CD14-positive monocyte (primary cell): ENCODE results near the gene TBCK. TPM values are rescaled to one million over a fixed set of nuclear protein-coding genes. Genes with fewer than 3 reads are reported as not detected.

Source experiments
- DNase-seq, 3 donors: peaks; one replicate each; pipeline ENCODE4 v3.0.0-alpha.2; 2011 to 2022
- H2AFZ ChIP-seq: 2 replicates; pipeline ENCODE4 v1.6.0; 2012; ENCODE audit warnings: mild to moderate bottlenecking, low read depth, low read length, inconsistent platforms; ENCODE audit not compliant: insufficient read depth, poor library complexity, severe bottlenecking
- H3K27ac ChIP-seq, 2 donors: 1 replicate in 1 of 2; 2 replicates in 1 of 2; pipeline ENCODE4 v1.5.1; 2012 to 2013; ENCODE audit warnings: low read length in 2 of 2, control low read depth in 1 of 2, inconsistent platforms in 1 of 2, low read depth in 1 of 2, mild to moderate bottlenecking in 1 of 2
- H3K27me3 ChIP-seq, 2 donors: one replicate each; pipeline versions ENCODE4 v1.6.0 to v1.6.1; 2011 to 2013; ENCODE audit warnings: low read length in 2 of 2; ENCODE audit not compliant: control insufficient read depth in 2 of 2, insufficient read depth in 2 of 2
- H3K36me3 ChIP-seq, 2 donors: replicated peaks in 1 of 2; 1 replicate in 1 of 2; 2 replicates in 1 of 2; pipeline versions ENCODE4 v1.5.1 to v1.6.1; 2012 to 2013; ENCODE audit warnings: low read length in 2 of 2, control low read depth in 1 of 2, inconsistent platforms in 1 of 2, mild to moderate bottlenecking in 1 of 2; ENCODE audit not compliant: insufficient read depth in 2 of 2, control insufficient read depth in 1 of 2
- H3K4me1 ChIP-seq, 2 donors: 1 replicate in 1 of 2; 2 replicates in 1 of 2; pipeline versions ENCODE4 v1.5.1 to v1.6.1; 2012 to 2013; ENCODE audit warnings: low read length in 2 of 2, control low read depth in 1 of 2, inconsistent platforms in 1 of 2, mild to moderate bottlenecking in 1 of 2, moderate library complexity in 1 of 2; ENCODE audit not compliant: insufficient read depth in 2 of 2, control insufficient read depth in 1 of 2
- H3K4me2 ChIP-seq: replicated peaks from 2 replicates; pipeline ENCODE3; 2012; ENCODE audit warnings: low read length, moderate library complexity, mild to moderate bottlenecking; ENCODE audit not compliant: poor library complexity, severe bottlenecking; ENCODE audit errors: extremely low read depth
- H3K4me3 ChIP-seq, 3 experiments: fragments of 200-600 bp in 1 of 3; sonication (generic) in 1 of 3; replicated peaks in 1 of 3; 1 replicate in 2 of 3; 2 replicates in 1 of 3; pipeline ENCODE4 v1.5.1; 2011 to 2013; ENCODE audit warnings: low read length in 3 of 3, mild to moderate bottlenecking in 3 of 3, control low read depth in 2 of 3, low read depth in 2 of 3, inconsistent platforms in 1 of 3, moderate library complexity in 1 of 3
- H3K79me2 ChIP-seq: 2 replicates; pipeline ENCODE4 v1.6.0; 2012; ENCODE audit warnings: mild to moderate bottlenecking, control low read depth, inconsistent platforms, low read length, moderate library complexity; ENCODE audit not compliant: insufficient read depth
- H3K9ac ChIP-seq: 2 replicates; pipeline ENCODE4 v1.6.0; 2017; ENCODE audit warnings: low read length, mild to moderate bottlenecking; ENCODE audit not compliant: insufficient read depth, poor library complexity, severe bottlenecking
- H3K9me3 ChIP-seq, 2 donors: replicated peaks in 1 of 2; 1 replicate in 1 of 2; 2 replicates in 1 of 2; pipeline versions ENCODE4 v1.5.1 to v1.6.1; 2012 to 2013; ENCODE audit warnings: low read length in 2 of 2, control low read depth in 1 of 2; ENCODE audit not compliant: control insufficient read depth in 1 of 2, insufficient read depth in 1 of 2
- H4K20me1 ChIP-seq: 2 replicates; pipeline ENCODE4 v1.6.0; 2012; ENCODE audit warnings: mild to moderate bottlenecking, low read length, control low read depth, moderate library complexity; ENCODE audit not compliant: insufficient read depth
- H3K27ac Mint-ChIP-seq, 7 donors: one replicate each; pipeline ENCODE4 v1.8.0; 2020; ENCODE audit warnings: mild to moderate bottlenecking in 7 of 7, mixed read lengths in 7 of 7, moderate library complexity in 6 of 7, inconsistent platforms in 2 of 7
- H3K27me3 Mint-ChIP-seq, 3 donors: one replicate each; pipeline ENCODE4 v1.8.0; 2021 to 2022; ENCODE audit warnings: low read depth in 3 of 3, mild to moderate bottlenecking in 3 of 3, mixed read lengths in 3 of 3, moderate library complexity in 3 of 3, inconsistent platforms in 1 of 3
- H3K36me3 Mint-ChIP-seq, 2 donors: one replicate each; pipeline ENCODE4 v1.8.0; 2020; ENCODE audit warnings: mixed read lengths in 2 of 2, inconsistent platforms in 1 of 2, mild to moderate bottlenecking in 1 of 2
- H3K4me1 Mint-ChIP-seq: one replicate; pipeline ENCODE4 v1.8.0; 2020; ENCODE audit warnings: mild to moderate bottlenecking, mixed read lengths
- H3K4me3 Mint-ChIP-seq, 2 donors: one replicate each; pipeline ENCODE4 v1.8.0; 2020; ENCODE audit warnings: mild to moderate bottlenecking in 2 of 2, mixed read lengths in 2 of 2, moderate library complexity in 1 of 2
- H3K9me3 Mint-ChIP-seq, 7 donors: one replicate each; pipeline ENCODE4 v1.8.0; 2020 to 2022; ENCODE audit warnings: mixed read lengths in 7 of 7, mild to moderate bottlenecking in 6 of 7, moderate library complexity in 6 of 7, inconsistent platforms in 2 of 7
- WGBS: methylation state at CpG from one replicate; pipeline ENCODE4 v1.1.5; 2013; ENCODE audit warnings: missing lambda C conversion rate; ENCODE audit not compliant: insufficient coverage; 5-methylcytosine and 5-hydroxymethylcytosine counted together
- intact Hi-C, 2 donors: fragments of 100-400 bp; cut with micrococcal nuclease; formaldehyde crosslinking; loops; one replicate each; pipeline versions ENCODE4 v1.15.0 to v1.15.1; 2023
- polyA plus RNA-seq, 3 donors: library from polyadenylated mRNA; depleted of rRNA in 1 of 3; unstranded in 2 of 3; stranded (reverse) in 1 of 3; fragments of 300-500 nt in 2 of 3; fragments of >200 nt in 1 of 3; fragmentation: Illumina TruSeq in 2 of 3; gene quantifications; 1 replicate in 2 of 3; 2 replicates in 1 of 3; pipeline ENCODE4 v1.2.3, GENCODE V29; 2012 to 2021
- TF ChIP-seq, protein P1 (sequence below): fragments of 200-600 bp; IDR thresholded peaks from one replicate; pipeline ENCODE4 v1.8.0; 2022; ENCODE audit warnings: antibody characterized with exemption, mild to moderate bottlenecking

Gene TBCK
- polyA plus RNA-seq, 3 donors, result 8.0 to 14.0 (median 12.5) TPM

DNA sequence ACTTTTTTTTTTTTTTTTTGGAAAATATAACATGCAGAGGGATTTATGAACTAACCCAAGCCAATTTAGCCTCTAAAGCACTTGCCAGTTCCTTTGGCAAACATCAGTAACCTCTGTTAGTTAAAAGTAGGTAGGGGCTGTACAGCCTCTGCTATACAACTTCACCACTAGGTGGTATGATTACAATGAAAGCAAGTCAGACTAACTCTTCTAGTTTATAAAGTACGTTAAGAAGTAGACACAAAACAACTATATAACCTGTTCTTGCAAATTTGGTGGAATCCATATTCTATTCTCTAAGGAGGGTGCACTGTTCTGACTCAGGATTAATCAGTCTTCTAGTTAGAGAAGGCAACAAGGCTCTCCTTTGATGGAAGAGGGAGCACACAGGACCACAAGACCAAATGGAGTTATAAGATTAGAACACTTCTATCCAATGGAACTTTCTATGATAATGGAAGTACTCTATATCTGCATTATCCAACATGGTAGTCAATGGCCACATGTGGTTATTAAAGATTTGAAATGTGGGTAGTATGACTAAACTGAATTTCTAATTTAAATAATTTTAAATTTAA is 13.1 kb upstream of the TBCK start:
- Histone ChIP-seq H3K27me3 (no peaks in the 10 kb centered on the region), H3K9ac (no peak overlapping the region), H3K4me1 (no peaks in the 10 kb centered on the region), H3K9me3 (no peaks in the 10 kb centered on the region), H2AFZ (no peak overlapping the region), H3K4me2 (no peak overlapping the region), H4K20me1 (no peaks in the 10 kb centered on the region), H3K36me3 (peaks cover 86 to 93% of the 10 kb centered on the region in 2 donors), H3K4me3 (no peak overlapping the region), H3K79me2 (peaks cover 3% of the 10 kb centered on the region), H3K27ac (peak overlapping the region in 1 of 2 donors; percentile 2)
- no peaks in the 10 kb centered on the region for H3K9me3 Mint-ChIP-seq
- no CpG with 5 or more reads among the region's 1 CpG for WGBS
- peaks cover 64 to 68% of the 10 kb centered on the region in 2 donors for H3K36me3 Mint-ChIP-seq
- no peaks in the 10 kb centered on the region for H3K4me1 Mint-ChIP-seq
- H3K27me3 Mint-ChIP-seq, result no peaks in the 10 kb centered on the region
- intact Hi-C loops, result no loop called here
- TF ChIP-seq, protein P1, sequence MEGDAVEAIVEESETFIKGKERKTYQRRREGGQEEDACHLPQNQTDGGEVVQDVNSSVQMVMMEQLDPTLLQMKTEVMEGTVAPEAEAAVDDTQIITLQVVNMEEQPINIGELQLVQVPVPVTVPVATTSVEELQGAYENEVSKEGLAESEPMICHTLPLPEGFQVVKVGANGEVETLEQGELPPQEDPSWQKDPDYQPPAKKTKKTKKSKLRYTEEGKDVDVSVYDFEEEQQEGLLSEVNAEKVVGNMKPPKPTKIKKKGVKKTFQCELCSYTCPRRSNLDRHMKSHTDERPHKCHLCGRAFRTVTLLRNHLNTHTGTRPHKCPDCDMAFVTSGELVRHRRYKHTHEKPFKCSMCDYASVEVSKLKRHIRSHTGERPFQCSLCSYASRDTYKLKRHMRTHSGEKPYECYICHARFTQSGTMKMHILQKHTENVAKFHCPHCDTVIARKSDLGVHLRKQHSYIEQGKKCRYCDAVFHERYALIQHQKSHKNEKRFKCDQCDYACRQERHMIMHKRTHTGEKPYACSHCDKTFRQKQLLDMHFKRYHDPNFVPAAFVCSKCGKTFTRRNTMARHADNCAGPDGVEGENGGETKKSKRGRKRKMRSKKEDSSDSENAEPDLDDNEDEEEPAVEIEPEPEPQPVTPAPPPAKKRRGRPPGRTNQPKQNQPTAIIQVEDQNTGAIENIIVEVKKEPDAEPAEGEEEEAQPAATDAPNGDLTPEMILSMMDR, result peak; percentile 71
- DNase-seq, result no peak
- no peak overlapping the region for H3K27ac Mint-ChIP-seq
- H3K4me3 Mint-ChIP-seq, result no peak overlapping the region

DNA sequence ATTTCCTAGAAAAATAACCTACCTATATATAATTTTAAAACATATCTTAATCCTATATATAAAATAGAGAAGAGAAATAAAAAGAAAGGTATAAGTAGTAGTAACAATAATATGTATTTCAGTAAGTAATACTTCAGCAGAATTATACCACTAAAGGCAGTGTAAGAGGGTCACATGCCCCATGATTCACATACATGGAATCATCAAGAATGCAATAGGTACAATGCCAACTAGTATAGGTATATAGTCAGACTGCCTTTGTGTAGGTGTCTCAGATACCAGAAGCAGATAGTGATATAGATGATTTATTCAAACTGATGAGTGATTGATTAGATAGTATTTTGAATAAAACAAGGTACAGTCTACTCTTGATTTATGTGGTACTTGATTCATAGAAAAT is 9.8 kb upstream of the TBCK start:
- peaks cover 48 to 51% of the 10 kb centered on the region in 2 donors for H3K36me3 Mint-ChIP-seq
- H3K4me1 ChIP-seq, result no peaks in the 10 kb centered on the region
- peaks cover 1% of the 10 kb centered on the region for H3K4me1 Mint-ChIP-seq
- H3K4me3 ChIP-seq, result no peak overlapping the region
- no peaks in the 10 kb centered on the region for H3K27me3 ChIP-seq
- intact Hi-C loops, result no loop called here
- H3K9ac ChIP-seq, result no peak overlapping the region
- peaks cover 56 to 67% of the 10 kb centered on the region in 2 donors for H3K36me3 ChIP-seq
- H3K27ac ChIP-seq, result no peak overlapping the region
- TF ChIP-seq, protein P1, result no peak
- H2AFZ ChIP-seq, result no peak overlapping the region
- H3K27me3 Mint-ChIP-seq, result no peaks in the 10 kb centered on the region
- no peak overlapping the region for H3K27ac Mint-ChIP-seq
- no peak overlapping the region for H3K4me2 ChIP-seq
- H3K9me3 ChIP-seq, result no peaks in the 10 kb centered on the region
- peaks cover 0 to 4% (median under 1%) of the 10 kb centered on the region in 7 donors for H3K9me3 Mint-ChIP-seq
- H3K4me3 Mint-ChIP-seq, result no peak overlapping the region
- H3K79me2 ChIP-seq, result peaks cover 23% of the 10 kb centered on the region
- no peaks in the 10 kb centered on the region for H4K20me1 ChIP-seq
- DNase-seq, result no peak
